PC-9 (cell line): ENCODE data around the gene MAPRE3. TPM values are rescaled to one million over a fixed set of nuclear protein-coding genes. Genes with fewer than 3 reads are reported as not detected.

Source experiments
- BruUV-seq: library from RNA; stranded (reverse); fragments of 400-500 nt; replicated peaks from 2 replicates; lab custom pipeline; 2021; lab: Mats Ljungman, UMichigan
- CTCF ChIA-PET: fragments of 300-600 bp; sonication (Branson Sonifier 250); formaldehyde crosslinking; loops from one replicate; lab custom pipeline; 2022; ENCODE audit warnings: antibody characterized with exemption; lab: Charles Lee
- POLR2A ChIA-PET: fragments of 300-600 bp; sonication (Branson Sonifier 250); formaldehyde crosslinking; loops from one replicate; lab custom pipeline; 2022; ENCODE audit warnings: antibody characterized with exemption; ENCODE audit not compliant: unreplicated experiment; lab: Charles Lee
- DNase-seq, 2 experiments: peaks; one replicate each; pipeline versions ENCODE4 v3.0.0 to v3.0.0-alpha.2; 2015 to 2022; ENCODE audit warnings: mixed read lengths in 1 of 2
- H2AFZ ChIP-seq: fragments of 200-600 bp; sonication (generic); 2 replicates; pipeline ENCODE4 v1.8.1; 2017; ENCODE audit warnings: antibody characterized with exemption
- H3F3A ChIP-seq: fragments of 200-600 bp; sonication (generic); 2 replicates; pipeline ENCODE4 v1.8.1; 2017; ENCODE audit warnings: antibody characterized with exemption, mild to moderate bottlenecking, low read depth; ENCODE audit not compliant: insufficient read depth
- H3K27ac ChIP-seq: fragments of 200-600 bp; sonication (generic); 2 replicates; pipeline ENCODE4 v1.6.1; 2016; ENCODE audit warnings: mixed run types
- H3K27me3 ChIP-seq: fragments of 200-600 bp; sonication (generic); 2 replicates; pipeline ENCODE4 v1.6.1; 2016; ENCODE audit warnings: low read depth, mixed run types; ENCODE audit not compliant: insufficient read depth
- H3K36me3 ChIP-seq: fragments of 200-600 bp; sonication (generic); 2 replicates; pipeline ENCODE4 v1.6.1; 2016; ENCODE audit warnings: low read depth, mixed run types
- H3K4me1 ChIP-seq: fragments of 200-600 bp; sonication (generic); replicated peaks from 2 replicates; pipeline ENCODE4 v1.6.1; 2016; ENCODE audit warnings: mixed run types; ENCODE audit not compliant: insufficient read depth
- H3K4me2 ChIP-seq: fragments of 200-600 bp; sonication (generic); 2 replicates; pipeline ENCODE4 v1.6.1; 2017; ENCODE audit warnings: mixed run types
- H3K4me3 ChIP-seq: fragments of 200-600 bp; sonication (generic); 2 replicates; pipeline ENCODE4 v1.6.1; 2016; ENCODE audit warnings: mixed run types
- H3K79me2 ChIP-seq: fragments of 200-600 bp; sonication (generic); 2 replicates; pipeline ENCODE4 v1.6.1; 2017; ENCODE audit warnings: low read depth, mixed run types
- H3K9me2 ChIP-seq: fragments of 200-600 bp; sonication (generic); 2 replicates; pipeline ENCODE4 v1.8.1; 2017; ENCODE audit warnings: mild to moderate bottlenecking; ENCODE audit not compliant: insufficient read depth
- H3K9me3 ChIP-seq: fragments of 200-600 bp; sonication (generic); 2 replicates; pipeline ENCODE4 v1.8.1; 2016; ENCODE audit warnings: low read depth; ENCODE audit not compliant: insufficient read depth
- H4K20me1 ChIP-seq: fragments of 200-600 bp; sonication (generic); 2 replicates; pipeline ENCODE4 v1.8.1; 2017; ENCODE audit not compliant: insufficient read depth
- EZH2 ChIP-seq: fragments of 200-600 bp; sonication (generic); IDR thresholded peaks from 2 replicates; pipeline ENCODE4 v1.8.0; 2017; ENCODE audit warnings: antibody characterized with exemption, low read depth
- intact Hi-C: fragments of 100-400 bp; cut with micrococcal nuclease; formaldehyde crosslinking; loops from one replicate; pipeline ENCODE4 v1.10.0; 2022; ENCODE audit not compliant: unreplicated experiment
- total RNA-seq: library from RNA; stranded (reverse); gene quantifications from 2 replicates; pipeline ENCODE4 v1.2.3, GENCODE V29; 2021
- TF ChIP-seq, protein P1 (sequence below): fragments of 200-600 bp; sonication (generic); conservative IDR thresholded peaks from 2 replicates; pipeline ENCODE4 v1.6.1; 2017; ENCODE audit warnings: mixed run types, antibody characterized with exemption, mild to moderate bottlenecking, moderate library complexity

The MAPRE3 gene
- total RNA-seq, 1 experiment from 2014 or later: 25.2 TPM

DNA sequence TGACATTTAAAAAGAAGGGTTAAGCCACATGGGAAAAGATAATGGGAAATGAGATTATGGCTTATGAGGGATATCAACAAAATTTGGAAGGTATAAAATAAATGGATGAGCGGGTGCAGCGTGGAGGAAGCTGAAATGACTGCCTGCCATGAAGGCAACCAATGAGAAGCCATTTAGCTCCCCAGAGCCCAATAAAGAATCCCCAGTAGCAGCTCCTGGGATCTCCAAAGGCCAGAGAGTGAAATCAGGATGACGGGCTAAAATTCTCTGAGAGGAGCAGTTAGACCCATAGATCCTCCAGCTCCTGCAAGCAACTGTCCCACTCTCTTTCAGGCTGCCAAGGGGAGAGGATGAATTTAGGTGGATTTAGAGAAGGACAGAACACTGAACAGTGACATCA, 12.9 kb upstream of the MAPRE3 start:
- Histone ChIP-seq H3K9me3 (no peaks in the 10 kb centered on the region), H2AFZ (no peak overlapping the region), H3K79me2 (no peaks in the 10 kb centered on the region), H3K4me3 (no peak overlapping the region), H3K4me2 (no peak overlapping the region), H3K4me1 (0 out of 2 replicates have a peak, but pooled peaks cover 3% of the 10 kb centered on the region), H3F3A (no peaks in the 10 kb centered on the region; the same call in 1 of the 2 replicates), H4K20me1 (no peaks in the 10 kb centered on the region), H3K27me3 (peaks cover 24% of the 10 kb centered on the region; the same call in 1 of the 2 replicates), H3K27ac (no peak overlapping the region), H3K36me3 (no peaks in the 10 kb centered on the region), H3K9me2 (no peaks in the 10 kb centered on the region)
- intact Hi-C loops: no loop called here
- TF ChIP-seq EZH2: no peak
- TF ChIP-seq, protein P1, sequence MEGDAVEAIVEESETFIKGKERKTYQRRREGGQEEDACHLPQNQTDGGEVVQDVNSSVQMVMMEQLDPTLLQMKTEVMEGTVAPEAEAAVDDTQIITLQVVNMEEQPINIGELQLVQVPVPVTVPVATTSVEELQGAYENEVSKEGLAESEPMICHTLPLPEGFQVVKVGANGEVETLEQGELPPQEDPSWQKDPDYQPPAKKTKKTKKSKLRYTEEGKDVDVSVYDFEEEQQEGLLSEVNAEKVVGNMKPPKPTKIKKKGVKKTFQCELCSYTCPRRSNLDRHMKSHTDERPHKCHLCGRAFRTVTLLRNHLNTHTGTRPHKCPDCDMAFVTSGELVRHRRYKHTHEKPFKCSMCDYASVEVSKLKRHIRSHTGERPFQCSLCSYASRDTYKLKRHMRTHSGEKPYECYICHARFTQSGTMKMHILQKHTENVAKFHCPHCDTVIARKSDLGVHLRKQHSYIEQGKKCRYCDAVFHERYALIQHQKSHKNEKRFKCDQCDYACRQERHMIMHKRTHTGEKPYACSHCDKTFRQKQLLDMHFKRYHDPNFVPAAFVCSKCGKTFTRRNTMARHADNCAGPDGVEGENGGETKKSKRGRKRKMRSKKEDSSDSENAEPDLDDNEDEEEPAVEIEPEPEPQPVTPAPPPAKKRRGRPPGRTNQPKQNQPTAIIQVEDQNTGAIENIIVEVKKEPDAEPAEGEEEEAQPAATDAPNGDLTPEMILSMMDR: no peak
- ChIA-PET POLR2A (no interaction called here), CTCF (no interaction called here)
- no peak for DNase-seq
- BruUV-seq: no TSS peak

DNA sequence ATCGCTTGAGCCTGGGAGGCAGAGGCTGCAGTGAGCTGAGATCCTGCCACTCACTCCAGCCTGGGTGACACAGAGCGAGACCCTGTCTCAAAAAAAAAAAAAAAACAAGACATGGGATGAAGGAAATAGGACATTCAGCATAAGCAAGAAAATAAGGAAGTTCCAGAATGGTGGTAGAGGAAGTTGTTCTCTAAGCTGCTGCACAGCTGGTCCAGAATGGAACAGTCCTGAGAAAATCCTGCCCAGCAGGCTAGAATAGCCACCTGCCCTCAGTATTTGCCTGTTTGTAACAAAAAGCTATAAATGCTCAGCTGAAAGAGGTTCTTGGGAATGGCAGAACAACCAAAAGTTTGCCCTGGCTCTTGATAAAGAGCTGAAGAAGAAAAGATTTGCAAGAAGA, 11.1 kb upstream of the MAPRE3 start:
- H3K79me2 ChIP-seq: no peaks in the 10 kb centered on the region
- no peaks in the 10 kb centered on the region for H4K20me1 ChIP-seq
- no peaks in the 10 kb centered on the region for H3K9me3 ChIP-seq
- no peak overlapping the region for H3K4me3 ChIP-seq
- ChIA-PET POLR2A (no interaction called here), CTCF (interaction anchor here (0.7 to 1.0 kb wide), 3 partner anchors 96 to 130 kb away, joined by 3 to 4 read pairs (median 3); no protein-coding TSS in a partner anchor)
- peaks cover 5% of the 10 kb centered on the region for H3F3A ChIP-seq
- no peak overlapping the region for H3K4me2 ChIP-seq
- H3K4me1 ChIP-seq: peaks cover 10% of the 10 kb centered on the region
- no peaks in the 10 kb centered on the region for H3K36me3 ChIP-seq
- peaks cover 14% of the 10 kb centered on the region; the same call in 1 of the 2 replicates for H3K27me3 ChIP-seq
- no peak for DNase-seq
- no peak overlapping the region for H2AFZ ChIP-seq
- TF ChIP-seq, protein P1: no peak
- TF ChIP-seq EZH2: no peak
- no peaks in the 10 kb centered on the region for H3K9me2 ChIP-seq
- H3K27ac ChIP-seq: no peak overlapping the region
- intact Hi-C loops: no loop called here
- BruUV-seq: no TSS peak

DNA sequence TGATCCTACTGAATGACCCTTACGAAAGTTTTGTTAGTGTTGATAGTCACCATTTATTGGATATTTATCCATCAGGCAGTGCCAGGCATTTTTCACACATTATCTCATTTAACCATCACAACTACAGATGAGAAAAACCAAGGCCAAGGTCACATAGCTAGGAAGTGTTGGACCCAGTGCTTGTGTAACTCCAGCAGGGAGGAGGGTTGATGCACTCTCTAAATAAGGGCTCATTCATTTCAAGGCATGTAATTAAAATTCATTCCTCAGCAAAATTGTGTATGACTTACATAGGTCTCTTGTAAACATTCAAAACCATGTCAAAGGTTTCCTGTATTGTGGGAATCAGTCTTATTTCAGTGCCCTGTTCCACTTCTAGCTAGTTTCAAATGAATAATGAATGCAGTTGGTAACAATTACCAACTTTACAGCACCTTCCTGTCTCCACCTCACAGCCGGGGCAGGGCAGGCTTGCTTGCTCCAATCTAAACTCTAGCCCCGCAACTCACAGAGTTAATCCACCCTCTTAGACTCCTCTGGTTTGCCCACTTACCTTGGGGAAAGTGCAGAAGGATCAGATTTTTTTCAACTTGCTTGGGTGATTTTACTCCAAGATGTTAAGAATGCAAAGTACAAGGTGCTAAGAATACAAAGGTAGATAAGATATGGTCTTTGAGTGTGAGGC, 5.8 kb upstream of the MAPRE3 start:
- peak overlapping the region; percentile 20 for H3K4me2 ChIP-seq
- H2AFZ ChIP-seq: no peak overlapping the region
- DNase-seq: peak in 1 of 2 experiments; percentile 77
- no peaks in the 10 kb centered on the region for H3K36me3 ChIP-seq
- intact Hi-C loops: loop anchor here (5.0 kb wide), 1 partner anchor 248 kb away; the partner anchor contains the start of genes ATRAID and SLC5A6
- peak overlapping the region; percentile 67 for H3K27ac ChIP-seq
- H3K4me1 ChIP-seq: peaks cover 44% of the 10 kb centered on the region
- no peaks in the 10 kb centered on the region for H3K27me3 ChIP-seq
- no peaks in the 10 kb centered on the region for H3K9me2 ChIP-seq
- no peak for TF ChIP-seq EZH2
- TF ChIP-seq, protein P1: no peak
- H3K9me3 ChIP-seq: no peaks in the 10 kb centered on the region
- H3K79me2 ChIP-seq: no peaks in the 10 kb centered on the region
- POLR2A ChIA-PET: no interaction called here
- CTCF ChIA-PET: interaction anchor here (0.6 to 1.0 kb wide), 2 partner anchors 9 to 52 kb away, joined by 3 to 4 read pairs; no protein-coding TSS in a partner anchor
- no peaks in the 10 kb centered on the region for H4K20me1 ChIP-seq
- H3K4me3 ChIP-seq: no peak overlapping the region
- peaks cover 36% of the 10 kb centered on the region for H3F3A ChIP-seq
- no TSS peak for BruUV-seq
